Measurements from ENCODE around the gene PIK3C2G. TPM values are rescaled to one million over a fixed set of nuclear protein-coding genes. Genes with fewer than 3 reads are reported as not detected.
A peak's percentile ranks its signal among the peaks of the same experiment; 100 is the strongest.
"Not testable (repeated sequence)": the region's sequence is repeated elsewhere in the genome, so short reads cannot be mapped to it uniquely, and the experiment has no call there.

Gene PIK3C2G
- total RNA-seq, 2 donors from 2014 or later: 0.09 to 0.10 TPM

DNA sequence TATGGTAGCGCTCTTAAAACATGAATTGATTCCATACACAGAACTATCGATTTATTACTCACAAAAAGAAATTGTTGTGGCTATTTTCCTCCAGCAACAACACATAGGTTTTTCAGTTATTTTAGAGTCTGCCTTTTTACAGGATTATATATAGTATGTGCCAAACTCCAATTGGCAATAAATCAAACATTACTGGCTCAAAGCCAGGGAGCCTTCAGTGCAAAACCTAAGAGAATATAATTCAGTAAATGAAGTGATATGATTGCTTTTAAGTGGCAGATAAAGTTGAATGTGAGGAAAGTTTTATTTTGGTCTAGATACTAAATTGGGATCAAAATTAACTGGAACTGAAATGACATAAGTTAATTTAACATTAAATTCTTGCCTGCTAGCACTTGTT is 234.8 kb downstream of the PIK3C2G start:
- intact Hi-C loops (cut with DNase I): no loop called here
- no peak for DNase-seq (ENCODE audit: low spot score)

DNA sequence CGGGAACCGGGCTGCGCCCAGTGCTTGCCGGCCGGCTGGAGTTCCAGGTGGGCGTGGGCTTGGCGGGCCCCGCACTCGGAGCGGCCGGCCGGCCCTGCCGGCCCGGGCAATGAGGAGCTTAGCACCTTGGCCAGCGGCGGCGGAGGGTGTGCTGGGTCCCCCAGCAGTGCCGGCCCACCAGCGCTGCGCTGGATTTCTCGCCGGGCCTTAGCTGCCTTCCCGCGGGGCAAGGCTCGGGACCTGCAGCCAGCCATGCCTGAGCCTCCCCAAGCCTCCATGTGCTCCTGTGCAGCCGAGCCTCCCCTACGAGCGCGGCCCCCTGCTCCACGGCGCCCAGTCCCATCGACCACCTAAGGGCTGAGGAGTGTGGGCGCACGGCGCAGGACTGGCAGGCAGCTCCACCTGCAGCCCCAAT is 238.8 kb downstream of the PIK3C2G start:
- DNase-seq (ENCODE audit: low spot score): peak; percentile 74
- intact Hi-C loops (cut with DNase I): not testable (repeated sequence)

DNA sequence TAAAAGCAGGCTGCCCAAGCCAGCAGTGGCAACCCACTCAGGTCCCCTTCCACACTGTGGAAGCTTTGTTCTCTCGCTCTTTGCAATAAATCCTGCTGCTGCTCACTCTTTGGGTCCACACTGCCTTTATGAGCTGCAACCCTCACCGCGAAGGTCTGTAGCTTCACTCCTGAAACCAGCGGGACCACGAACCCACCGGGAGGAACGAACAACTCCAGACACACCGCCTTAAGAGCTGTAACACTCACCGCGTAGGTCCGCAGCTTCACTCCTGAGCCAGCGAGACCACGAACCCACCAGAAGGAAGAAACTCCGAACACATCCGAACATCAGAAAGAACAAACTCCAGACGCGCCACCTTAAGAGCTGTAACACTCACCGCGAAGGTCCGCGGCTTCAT is 239.4 kb downstream of the PIK3C2G start:
- DNase-seq (ENCODE audit: low spot score); intact Hi-C loops (cut with DNase I): not testable (repeated sequence)

DNA sequence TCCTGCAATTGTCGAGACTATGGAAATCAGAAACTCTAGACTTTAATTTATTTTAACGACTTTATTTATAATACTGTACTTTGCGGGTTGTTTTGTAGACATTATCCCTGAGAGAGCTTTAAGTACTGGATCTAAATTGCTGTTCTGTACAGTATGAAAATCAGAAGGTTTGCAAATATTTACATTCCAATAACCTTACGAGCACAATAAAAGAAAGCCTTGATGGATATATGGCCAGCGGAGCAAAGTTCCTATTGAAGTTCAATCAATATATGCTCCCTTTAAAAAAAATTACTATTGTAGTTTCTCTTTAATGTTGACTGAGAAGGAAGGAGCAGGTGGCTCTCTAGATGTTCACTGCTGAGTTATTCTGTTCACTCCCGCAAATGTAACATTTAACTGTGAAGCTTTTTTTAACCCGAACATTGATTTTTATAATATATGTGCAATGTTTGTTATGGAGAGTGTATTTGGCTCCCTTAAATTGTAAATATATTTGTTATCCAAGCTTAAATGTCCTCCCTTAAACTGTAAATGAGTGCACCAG is 241.2 kb downstream of the PIK3C2G start:
- no peak for DNase-seq (ENCODE audit: low spot score)
- intact Hi-C loops (cut with DNase I): no loop called here

DNA sequence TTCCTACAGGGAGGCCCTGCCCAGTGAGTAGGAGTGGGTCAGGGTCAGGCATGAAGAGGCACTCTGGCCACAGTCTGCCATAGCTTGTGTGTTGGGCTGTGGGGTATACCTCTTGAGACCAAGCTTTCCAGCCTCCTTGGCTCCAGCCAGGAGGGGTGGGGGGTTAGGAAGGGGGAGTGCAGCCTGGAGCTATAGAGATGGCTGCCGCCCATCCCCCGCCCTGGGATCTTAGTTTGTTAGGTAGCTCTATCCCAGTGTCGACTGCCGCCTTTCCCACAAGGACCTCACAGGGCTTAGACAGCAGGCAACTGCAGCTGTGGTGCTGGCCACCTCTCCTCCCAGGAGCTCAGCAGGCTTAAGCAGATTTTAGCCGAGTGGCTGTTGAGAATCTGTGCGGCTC is 260.1 kb downstream of the PIK3C2G start:
- peak; percentile 53 for DNase-seq (ENCODE audit: low spot score)
- intact Hi-C loops (cut with DNase I): no loop called here

DNA sequence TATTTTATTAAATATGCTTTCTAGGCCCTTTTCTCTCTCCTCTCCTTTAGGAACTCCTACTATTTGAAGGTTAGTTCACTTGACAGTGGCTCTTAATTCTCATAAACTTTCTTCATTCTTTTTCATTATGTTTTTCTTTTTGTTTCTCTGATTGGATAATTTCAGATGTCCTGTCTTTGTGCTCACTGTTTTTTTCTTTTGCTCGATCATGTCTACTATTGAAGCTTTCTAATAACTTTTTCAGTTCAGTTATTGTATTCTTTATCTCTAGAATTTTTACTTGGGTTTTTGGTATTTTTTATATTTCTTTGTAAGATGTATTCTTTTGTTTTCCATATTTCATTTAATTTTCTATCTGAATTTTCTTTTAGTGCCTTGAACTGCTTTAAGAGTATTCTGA is 261.5 kb downstream of the PIK3C2G start:
- no peak for DNase-seq (ENCODE audit: low spot score)
- intact Hi-C loops (cut with DNase I): no loop called here

DNA sequence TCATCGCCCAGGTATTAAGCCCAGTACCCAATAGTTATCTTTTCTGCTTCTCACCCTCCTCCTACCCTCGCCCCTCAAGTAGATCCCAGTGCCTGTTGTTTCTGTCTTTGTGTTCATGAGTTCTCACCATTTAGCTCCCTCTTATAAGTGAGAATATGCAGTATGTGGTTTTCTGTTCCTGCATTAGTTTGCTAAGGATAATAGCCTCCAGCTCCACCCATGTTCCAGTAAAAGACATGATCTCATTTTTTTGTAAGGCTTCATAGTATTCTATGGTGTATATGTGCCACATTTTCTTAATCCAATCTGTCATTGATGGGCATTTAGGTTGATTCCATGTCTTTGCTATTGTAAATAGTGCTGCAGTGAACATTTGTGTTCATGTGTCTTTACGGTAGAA is 281.2 kb downstream of the PIK3C2G start:
- DNase-seq (ENCODE audit: low spot score); intact Hi-C loops (cut with DNase I): not testable (repeated sequence)

DNA sequence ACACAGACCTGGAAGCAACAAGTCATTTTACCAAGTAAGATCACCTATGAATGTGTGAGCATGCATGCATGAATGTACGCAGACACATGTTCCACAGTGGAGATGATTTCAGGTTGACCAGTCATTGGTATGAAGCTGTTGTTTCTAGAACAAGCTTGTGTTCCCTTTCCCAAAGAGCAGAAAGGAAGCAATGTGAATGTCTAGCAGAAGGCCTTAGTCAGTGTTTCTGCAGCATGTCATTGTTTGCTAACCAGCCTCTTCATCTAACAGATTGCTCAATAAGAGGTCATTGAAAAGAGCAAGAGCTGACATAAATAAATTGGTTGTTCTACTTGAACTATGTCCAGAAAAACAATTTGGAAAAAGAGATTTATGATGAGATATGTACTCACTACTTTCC is 285.1 kb downstream of the PIK3C2G start:
- intact Hi-C loops (cut with DNase I): no loop called here
- DNase-seq (ENCODE audit: low spot score): no peak

DNA sequence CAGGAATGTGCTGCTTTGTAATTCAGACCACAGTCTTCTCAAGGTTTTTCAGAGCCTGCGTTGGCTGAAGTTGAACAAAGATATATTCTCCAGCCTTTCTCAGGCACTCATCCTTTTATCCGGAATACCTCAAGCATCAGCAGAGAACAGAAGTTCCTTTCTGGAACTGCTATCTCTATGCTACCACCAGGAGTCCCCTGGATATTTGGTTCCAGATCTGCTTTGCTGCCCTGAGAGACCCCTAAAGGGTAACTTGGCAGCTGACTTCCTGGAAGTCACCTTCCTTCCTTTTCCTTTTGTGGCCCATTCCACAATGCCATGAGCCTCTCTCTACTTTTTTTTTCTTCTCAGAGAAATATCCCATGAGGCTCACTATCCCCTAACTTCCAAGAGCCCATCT is 288.3 kb downstream of the PIK3C2G start:
- intact Hi-C loops (cut with DNase I): no loop called here
- no peak for DNase-seq (ENCODE audit: low spot score)

DNA sequence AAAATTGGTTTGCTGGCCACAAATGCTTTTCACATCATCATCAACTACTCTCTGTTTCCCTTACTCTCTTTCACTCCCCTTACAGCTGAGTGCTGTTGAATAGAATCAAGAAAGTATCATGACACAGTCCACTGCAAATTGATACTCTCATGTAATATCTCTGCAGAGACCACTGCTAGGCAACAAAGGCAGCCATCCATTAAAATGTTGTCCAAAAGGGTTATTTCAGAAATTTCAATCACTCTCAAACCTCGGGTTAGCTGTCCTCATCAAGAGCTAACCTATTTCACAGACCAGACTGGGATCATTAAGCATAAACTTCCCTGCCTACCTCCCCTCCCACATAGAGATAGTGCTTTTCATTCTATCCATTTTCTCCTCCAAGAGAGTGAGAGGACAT is 289.8 kb downstream of the PIK3C2G start:
- DNase-seq (ENCODE audit: low spot score): no peak
- intact Hi-C loops (cut with DNase I): no loop called here

DNA sequence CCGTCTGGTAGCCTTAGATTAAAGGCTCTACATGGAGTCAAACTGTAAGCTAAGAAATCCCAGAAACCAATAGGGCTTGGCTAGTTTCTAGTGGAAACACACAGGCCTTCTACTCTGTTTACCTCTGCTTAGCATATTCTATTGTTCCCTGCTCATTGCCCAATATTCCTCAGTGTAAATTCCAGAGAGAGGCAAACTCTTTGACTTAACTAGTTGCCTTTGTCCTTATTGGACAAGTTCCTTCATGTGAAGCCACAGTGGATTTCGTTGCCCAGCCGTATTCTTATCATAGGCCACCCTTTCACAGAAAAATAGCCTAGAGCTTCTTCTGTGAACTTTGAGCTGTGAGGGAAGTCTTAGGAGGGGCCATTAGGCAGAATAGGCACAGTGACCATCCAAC is 290.4 kb downstream of the PIK3C2G start:
- DNase-seq (ENCODE audit: low spot score): no peak
- intact Hi-C loops (cut with DNase I): no loop called here

DNA sequence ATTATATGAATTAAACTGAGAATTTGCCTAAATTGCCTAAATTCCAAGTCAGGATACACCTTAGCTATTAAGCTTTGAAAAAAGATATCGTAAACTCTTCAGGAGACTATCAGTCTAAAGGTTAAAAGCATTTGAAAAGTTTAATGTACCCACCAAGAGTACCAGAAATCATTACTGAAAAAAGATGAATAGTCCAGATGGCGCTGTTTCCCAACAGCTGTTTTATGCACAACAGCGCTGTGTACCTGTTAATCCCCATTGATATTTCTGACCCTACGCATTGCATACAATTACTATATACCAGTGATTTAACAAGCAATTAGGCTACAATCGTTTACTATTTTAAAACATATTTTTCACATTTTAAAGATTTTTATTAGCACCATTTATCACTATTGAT is 291.5 kb downstream of the PIK3C2G start:
- DNase-seq (ENCODE audit: low spot score): no peak
- intact Hi-C loops (cut with DNase I): no loop called here

DNA sequence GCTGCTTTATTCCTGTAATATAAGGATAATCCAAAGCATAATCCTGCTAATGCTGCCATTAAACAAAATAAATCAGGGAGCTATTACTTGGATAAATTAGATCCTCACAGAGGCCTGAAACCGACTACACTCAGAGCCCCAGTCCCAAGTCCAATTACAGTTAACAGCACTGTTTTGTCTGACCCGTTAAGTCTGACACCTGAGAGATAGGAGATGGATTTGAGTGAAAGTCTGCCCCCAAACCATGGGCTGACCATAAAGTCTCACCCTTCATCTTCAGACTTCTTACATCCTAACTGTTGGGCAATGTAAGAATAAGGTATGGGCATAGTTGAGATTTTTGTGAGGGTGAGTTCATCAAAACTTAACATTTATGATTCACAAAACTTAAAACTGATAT is 294.8 kb downstream of the PIK3C2G start:
- DNase-seq (ENCODE audit: low spot score): no peak
- intact Hi-C loops (cut with DNase I): no loop called here

DNA sequence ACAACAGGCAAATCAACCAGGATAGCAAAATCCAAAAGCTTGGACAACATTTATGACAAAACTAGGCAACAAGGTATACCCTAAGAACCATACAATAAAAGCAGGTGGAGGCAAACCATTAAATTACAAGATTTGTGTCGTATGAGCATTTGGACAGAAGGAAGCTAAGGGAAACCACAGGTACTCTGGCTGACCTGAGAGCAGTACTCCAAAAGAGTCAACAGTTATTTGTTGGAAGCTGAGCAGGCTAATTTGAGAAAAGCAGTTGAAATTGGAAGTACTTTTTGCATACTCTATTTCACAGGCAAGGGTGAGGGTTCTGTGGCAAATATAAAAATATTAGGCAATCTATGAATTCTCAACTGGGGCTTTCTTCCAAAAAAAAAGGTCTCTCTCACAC is 297.9 kb downstream of the PIK3C2G start:
- intact Hi-C loops (cut with DNase I): no loop called here
- DNase-seq (ENCODE audit: low spot score): no peak

DNA sequence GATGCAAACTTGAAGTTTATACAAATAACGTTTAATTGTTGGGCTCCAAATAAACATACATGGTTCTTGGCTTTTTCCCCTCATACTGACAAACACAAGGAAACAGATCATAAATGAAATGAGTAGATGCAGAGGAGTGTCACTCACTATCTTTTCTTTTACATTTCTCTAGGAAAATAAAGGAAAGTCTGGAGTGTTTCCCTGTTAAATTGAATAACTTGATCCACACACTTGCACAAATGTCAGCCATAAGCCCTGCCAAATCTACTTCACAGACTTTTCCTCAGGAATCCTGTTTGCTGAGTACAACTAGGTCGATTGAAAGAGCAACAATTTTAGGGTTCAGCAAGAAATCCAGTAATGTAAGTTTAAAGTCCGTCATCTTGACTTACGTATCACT is 301.2 kb downstream of the PIK3C2G start:
- intact Hi-C loops (cut with DNase I): no loop called here

DNA sequence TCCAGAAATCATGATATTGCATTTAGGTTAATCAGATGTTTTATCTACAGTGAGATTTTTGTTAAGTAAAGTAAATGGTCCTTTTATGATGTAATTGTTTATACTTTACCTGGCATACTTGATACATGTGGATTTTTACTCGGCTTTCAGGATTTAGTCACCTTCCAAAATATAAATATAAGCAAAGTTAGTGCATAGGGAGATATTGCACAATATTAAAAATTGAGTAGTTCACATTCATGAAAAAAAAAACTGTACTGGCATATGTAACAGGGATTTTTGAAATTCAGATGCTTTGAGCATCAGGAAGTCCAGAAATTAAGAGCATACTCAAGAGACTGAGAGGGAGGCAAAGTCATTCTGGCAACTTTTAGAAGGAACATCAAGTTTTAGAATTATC is 303.0 kb downstream of the PIK3C2G start:
- DNase-seq (ENCODE audit: low spot score): no peak
- intact Hi-C loops (cut with DNase I): no loop called here

More for the DNA sequence above, 301.2 kb downstream of the PIK3C2G start:
- no peak for DNase-seq (ENCODE audit: low spot score)

DNA sequence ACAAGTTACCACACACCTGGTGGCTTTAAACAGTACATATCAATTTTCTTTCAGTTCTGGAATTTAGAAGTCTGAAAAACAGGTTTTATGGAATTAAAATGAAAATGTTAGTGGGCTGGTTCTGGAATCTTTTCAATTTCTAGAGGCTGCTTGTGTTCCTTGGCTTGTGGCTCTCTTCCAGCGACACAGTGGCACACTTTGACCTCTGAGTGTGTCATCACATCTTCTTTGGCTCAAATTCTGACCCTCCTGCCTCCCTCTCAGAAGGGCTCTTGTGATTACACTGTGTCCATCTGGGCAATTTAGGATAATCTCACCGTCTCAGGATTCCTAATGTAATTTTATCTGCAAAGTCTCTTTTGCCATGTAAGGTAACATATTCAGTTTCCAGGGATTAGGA is 306.5 kb downstream of the PIK3C2G start:
- DNase-seq (ENCODE audit: low spot score): no peak
- intact Hi-C loops (cut with DNase I): no loop called here

DNA sequence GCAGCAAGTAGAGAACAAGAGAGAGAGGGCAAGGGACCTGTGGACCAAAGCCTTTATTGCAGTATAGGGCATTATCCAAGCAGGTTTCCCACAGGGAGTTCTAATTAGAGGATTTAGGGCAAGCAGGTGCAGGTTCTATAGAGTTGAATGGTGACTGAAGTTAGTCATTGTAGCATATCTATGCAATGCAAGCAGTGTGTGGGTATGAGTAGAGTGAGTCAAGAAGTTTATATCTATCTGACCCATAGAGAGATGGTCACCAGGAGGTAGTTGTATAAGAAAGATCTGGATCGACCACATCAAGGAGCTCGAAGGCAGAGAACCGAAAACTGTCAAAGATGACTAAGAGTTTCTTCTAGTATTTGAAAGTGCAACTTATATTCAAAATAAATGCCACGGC is 309.2 kb downstream of the PIK3C2G start:
- intact Hi-C loops (cut with DNase I): no loop called here
- no peak for DNase-seq (ENCODE audit: low spot score)

DNA sequence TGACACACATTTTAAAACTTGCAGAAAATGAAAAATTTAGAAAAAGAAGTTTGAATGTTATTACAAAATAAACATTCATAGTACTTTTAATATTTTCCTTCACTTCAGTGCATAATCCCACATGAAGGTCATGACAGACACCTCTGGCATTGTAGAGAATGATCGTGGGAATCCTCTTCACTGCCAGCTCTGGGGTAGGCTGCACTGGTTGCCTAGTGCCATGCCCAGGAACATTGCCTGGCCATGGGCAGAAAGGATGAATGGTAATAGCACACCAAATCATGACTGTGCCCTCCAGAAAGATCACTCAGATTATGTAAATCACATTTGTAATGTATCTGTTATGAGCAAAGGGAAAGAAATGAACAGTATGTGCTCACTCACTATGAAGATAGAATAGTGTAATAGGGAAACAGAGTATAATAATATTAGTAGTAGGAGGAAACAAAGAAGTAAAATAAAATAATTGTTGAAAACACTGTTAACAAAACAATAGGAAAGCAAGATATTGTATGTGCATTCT is 314.8 kb downstream of the PIK3C2G start:
- intact Hi-C loops (cut with DNase I): no loop called here
- no peak for DNase-seq (ENCODE audit: low spot score)

DNA sequence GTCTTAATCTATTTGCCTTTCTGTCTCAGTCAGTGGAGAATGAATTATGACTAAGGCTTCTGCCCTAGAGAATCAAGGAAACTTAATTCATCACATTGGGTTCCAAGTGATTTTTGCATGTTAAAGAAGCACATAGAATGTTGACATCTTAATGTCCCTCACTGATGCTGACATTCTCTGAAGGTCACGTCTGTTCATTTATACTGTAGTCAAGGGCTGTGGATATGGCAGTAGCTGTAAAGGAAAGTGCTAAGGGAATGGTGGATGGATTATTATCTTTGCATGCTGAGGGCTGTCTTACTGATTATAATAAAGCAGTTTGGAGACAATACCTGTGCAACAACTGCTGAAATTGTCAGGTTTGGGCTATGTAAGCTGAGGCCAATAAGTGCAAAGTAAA is 315.3 kb downstream of the PIK3C2G start:
- intact Hi-C loops (cut with DNase I): no loop called here
- no peak for DNase-seq (ENCODE audit: low spot score)

DNA sequence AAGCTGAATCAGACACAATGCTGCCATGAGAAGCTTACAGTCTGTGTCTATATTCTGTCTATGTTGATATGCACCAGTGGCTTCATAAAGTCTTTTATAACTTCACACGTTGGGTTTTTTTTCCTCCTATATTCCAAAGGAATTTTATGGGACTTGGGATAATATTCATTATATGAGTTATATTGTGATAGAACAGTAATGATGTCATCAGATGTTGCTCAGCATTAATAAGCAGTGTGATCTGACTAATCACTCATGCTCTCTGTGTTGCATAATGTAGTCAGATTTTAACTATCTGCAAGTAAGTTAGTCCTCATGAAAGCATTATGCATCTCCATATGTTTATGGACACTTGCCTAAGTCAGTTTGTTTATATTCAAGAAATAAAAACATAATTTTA is 316.9 kb downstream of the PIK3C2G start:
- intact Hi-C loops (cut with DNase I): no loop called here
- DNase-seq (ENCODE audit: low spot score): no peak

DNA sequence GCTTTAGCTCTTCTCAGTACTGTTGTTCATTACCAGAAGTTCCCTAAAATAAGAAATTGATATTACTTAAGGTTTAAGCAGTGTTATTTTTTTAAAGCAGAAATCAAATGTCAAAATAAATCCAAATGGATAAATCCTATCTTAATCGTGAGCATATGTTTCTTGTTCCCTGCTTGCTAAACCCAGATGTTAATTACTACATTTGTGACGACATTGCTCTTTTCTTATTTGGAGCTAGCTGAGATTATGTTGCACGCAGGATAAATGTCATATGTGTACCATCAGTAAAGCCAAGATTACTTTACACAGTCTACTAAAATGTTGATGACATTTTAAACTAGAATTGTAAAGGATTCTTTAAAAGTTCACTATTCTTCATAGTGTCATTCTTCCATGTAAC is 319.0 kb downstream of the PIK3C2G start:
- intact Hi-C loops (cut with DNase I): no loop called here
- no peak for DNase-seq (ENCODE audit: low spot score)
